AG04450 (cell line): ENCODE measurements around the gene SLC4A4. TPM values are rescaled to one million over a fixed set of nuclear protein-coding genes. Genes with fewer than 3 reads are reported as not detected.

Source experiments
- CTCF ChIA-PET: fragments of 300-600, 350-600 bp; formaldehyde crosslinking; extraction: SDS; loops from one replicate; lab custom pipeline; 2022; ENCODE audit warnings: antibody characterized with exemption, inconsistent platforms; lab: Charles Lee
- POLR2A ChIA-PET: fragments of 350-600 bp; formaldehyde crosslinking; extraction: SDS; loops from one replicate; lab custom pipeline; 2021; ENCODE audit warnings: antibody characterized with exemption, inconsistent platforms; lab: Yijun Ruan, JAX
- DNase-seq: peaks from one replicate; pipeline ENCODE4 v3.0.0-alpha.2; 2011; ENCODE audit warnings: low read depth, low spot score
- H3K27ac ChIP-seq: one replicate; pipeline ENCODE4 v1.5.1; 2012; ENCODE audit warnings: low read depth, low read length, control low read depth
- H3K27me3 ChIP-seq: one replicate; pipeline ENCODE4 v1.6.0; 2012; ENCODE audit warnings: low read length; ENCODE audit not compliant: control insufficient read depth, insufficient read depth
- H3K4me3 ChIP-seq: 2 replicates; pipeline ENCODE4 v1.5.1; 2011; ENCODE audit warnings: mild to moderate bottlenecking, low read depth, low read length, control low read depth
- H3K9me3 ChIP-seq: 2 replicates; pipeline ENCODE4 v1.5.1; 2012; ENCODE audit warnings: low read length; ENCODE audit not compliant: control insufficient read depth, insufficient read depth
- polyA plus RNA-seq: library from polyadenylated mRNA; depleted of rRNA; stranded (reverse); fragments of >200 nt; gene quantifications from 2 replicates; pipeline ENCODE4 v1.2.3, GENCODE V29; 2011
- TF ChIP-seq, protein P1 (sequence below): IDR thresholded peaks from 2 replicates; pipeline ENCODE4 v1.5.1; 2011; ENCODE audit warnings: low read depth, low read length, control low read depth, inconsistent platforms

SLC4A4 gene
- polyA plus RNA-seq, 1 experiment, result 17.5 TPM

- no peaks in the 10 kb centered on the region for H3K9me3 ChIP-seq
- TF ChIP-seq, protein P1, sequence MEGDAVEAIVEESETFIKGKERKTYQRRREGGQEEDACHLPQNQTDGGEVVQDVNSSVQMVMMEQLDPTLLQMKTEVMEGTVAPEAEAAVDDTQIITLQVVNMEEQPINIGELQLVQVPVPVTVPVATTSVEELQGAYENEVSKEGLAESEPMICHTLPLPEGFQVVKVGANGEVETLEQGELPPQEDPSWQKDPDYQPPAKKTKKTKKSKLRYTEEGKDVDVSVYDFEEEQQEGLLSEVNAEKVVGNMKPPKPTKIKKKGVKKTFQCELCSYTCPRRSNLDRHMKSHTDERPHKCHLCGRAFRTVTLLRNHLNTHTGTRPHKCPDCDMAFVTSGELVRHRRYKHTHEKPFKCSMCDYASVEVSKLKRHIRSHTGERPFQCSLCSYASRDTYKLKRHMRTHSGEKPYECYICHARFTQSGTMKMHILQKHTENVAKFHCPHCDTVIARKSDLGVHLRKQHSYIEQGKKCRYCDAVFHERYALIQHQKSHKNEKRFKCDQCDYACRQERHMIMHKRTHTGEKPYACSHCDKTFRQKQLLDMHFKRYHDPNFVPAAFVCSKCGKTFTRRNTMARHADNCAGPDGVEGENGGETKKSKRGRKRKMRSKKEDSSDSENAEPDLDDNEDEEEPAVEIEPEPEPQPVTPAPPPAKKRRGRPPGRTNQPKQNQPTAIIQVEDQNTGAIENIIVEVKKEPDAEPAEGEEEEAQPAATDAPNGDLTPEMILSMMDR, result no peak
- no peak overlapping the region for H3K27ac ChIP-seq
- no peaks in the 10 kb centered on the region for H3K27me3 ChIP-seq
- CTCF ChIA-PET, result no interaction called here
- DNase-seq, result no peak
- POLR2A ChIA-PET, result no interaction called here
- H3K4me3 ChIP-seq, result no peak overlapping the region
These were observed 135.9 kb downstream of the SLC4A4 start for GRCh38 chr4:71474731-71475130.

- no peak overlapping the region for H3K4me3 ChIP-seq
- no peaks in the 10 kb centered on the region for H3K27me3 ChIP-seq
- CTCF ChIA-PET, result interaction anchor here (0.5 kb wide), 1 partner anchor 78 kb away, joined by 4 read pairs; no protein-coding TSS in a partner anchor
- DNase-seq, result no peak
- H3K9me3 ChIP-seq, result no peaks in the 10 kb centered on the region
- no peak overlapping the region for H3K27ac ChIP-seq
- TF ChIP-seq, protein P1, result no peak
- POLR2A ChIA-PET, result no interaction called here
These were observed 137.4 kb downstream of the SLC4A4 start for GRCh38 chr4:71476240-71476639.

DNA sequence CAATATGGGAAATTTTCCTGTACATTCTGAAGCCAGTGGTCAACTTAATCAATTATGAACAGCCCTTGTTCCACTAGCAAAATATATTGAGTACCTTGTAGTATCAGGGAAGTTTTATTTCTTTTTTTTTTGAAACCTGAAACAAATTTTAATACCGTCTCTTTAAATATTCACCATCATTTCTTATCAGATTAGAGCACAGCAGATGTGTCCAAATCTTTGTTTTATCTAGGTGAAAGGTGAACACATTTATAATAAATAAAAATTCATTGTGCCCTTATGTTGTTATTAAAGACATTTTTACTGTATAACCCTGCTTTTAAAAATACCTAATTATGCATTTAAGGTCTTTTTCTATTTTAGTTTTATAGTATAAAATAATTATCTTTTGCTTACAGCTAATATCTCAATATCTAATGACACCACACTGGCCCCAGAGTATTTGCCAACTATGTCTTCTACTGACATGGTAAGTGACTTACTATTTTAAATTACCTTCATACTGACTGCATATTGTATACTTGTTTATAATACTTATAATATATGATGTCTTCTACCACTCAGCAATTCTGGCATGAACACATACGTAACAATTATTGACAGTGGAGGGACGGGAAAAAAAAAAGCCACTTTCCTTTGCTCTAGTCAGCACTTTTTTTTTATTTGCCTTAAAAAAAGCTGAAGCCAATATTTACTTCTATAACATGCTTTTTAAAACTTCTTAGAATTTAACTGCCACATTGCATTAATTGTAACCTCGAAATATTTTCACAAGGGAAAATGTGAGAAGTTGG is 147.9 kb downstream of the SLC4A4 start:
- CTCF ChIA-PET, result interaction anchor here (1.0 kb wide), 1 partner anchor 297 kb away, joined by 3 read pairs; no protein-coding TSS in a partner anchor
- Histone ChIP-seq H3K4me3 (no peak overlapping the region), H3K27me3 (no peaks in the 10 kb centered on the region), H3K27ac (no peak overlapping the region), H3K9me3 (no peaks in the 10 kb centered on the region)
- no peak for DNase-seq
- TF ChIP-seq, protein P1, result no peak
- POLR2A ChIA-PET, result no interaction called here

DNA sequence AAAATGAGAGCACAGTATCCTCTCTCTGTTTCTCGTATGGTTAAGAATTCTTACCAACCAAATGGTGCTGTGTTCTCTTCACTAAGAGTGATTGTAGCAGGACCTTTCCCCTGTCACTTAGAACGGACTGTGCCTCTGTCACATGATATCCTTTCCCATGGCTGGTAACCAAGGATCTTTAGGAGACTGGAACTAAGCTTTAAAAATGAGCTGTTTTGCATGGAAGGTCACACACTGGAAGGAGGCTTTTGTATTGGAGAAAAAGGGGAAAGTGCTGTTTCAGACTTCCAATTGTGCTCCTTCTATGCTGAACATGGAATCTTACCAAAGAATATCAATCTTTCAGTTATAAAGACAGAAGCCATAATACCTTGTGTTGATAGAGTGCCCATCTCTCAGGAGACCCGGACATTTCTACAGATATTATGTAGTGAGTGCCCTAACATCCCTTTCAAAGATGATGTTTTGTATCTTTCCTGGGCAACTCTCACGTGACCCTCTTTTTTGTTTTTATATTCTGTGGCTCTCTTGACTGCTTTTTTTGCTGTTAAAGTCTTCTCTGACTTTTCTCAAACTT is 148.6 kb downstream of the SLC4A4 start:
- no peaks in the 10 kb centered on the region for H3K9me3 ChIP-seq
- no peak for DNase-seq
- H3K27ac ChIP-seq, result no peak overlapping the region
- no peaks in the 10 kb centered on the region for H3K27me3 ChIP-seq
- no peak overlapping the region for H3K4me3 ChIP-seq
- TF ChIP-seq, protein P1, result no peak
- CTCF ChIA-PET, result interaction anchor here (1.0 kb wide), 1 partner anchor 298 kb away, joined by 3 read pairs; no protein-coding TSS in a partner anchor
- POLR2A ChIA-PET, result no interaction called here

GRCh38 chr4:71494539-71494938 is 155.7 kb downstream of the SLC4A4 start:
- TF ChIP-seq, protein P1, result 0 out of 2 replicates have a peak, but pooled peaks have one; percentile 7
- DNase-seq, result no peak
- Histone ChIP-seq H3K9me3 (no peaks in the 10 kb centered on the region), H3K27ac (no peak overlapping the region), H3K27me3 (no peaks in the 10 kb centered on the region), H3K4me3 (no peak overlapping the region)
- ChIA-PET POLR2A (no interaction called here), CTCF (no interaction called here)
